Stimulated activated effector memory CD8-positive, alpha-beta T cell treated with anti-CD3 and anti-CD28 coated beads, Interleukin-12 subunit alpha, Interleukin-12 subunit beta, amount 100 ng/mL, for 72 hours (primary cell): ENCODE data around the gene COPS6.
A peak's percentile ranks its signal among the peaks of the same experiment; 100 is the strongest.

Experiments used
- ATAC-seq: fragments of 150-1000 bp; cut with Tn5 transposase; 2 replicates; pipeline ENCODE4 v1.10.0; 2021
- DNase-seq, 2 donors: peaks; one replicate each; pipeline ENCODE4 v3.0.0; 2021 to 2022; ENCODE audit warnings: low spot score in 2 of 2
- H3K27ac Mint-ChIP-seq: one replicate; pipeline ENCODE4 v1.8.0; 2022; ENCODE audit warnings: mild to moderate bottlenecking, mixed read lengths
- H3K36me3 Mint-ChIP-seq: one replicate; pipeline ENCODE4 v1.8.0; 2022; ENCODE audit warnings: mild to moderate bottlenecking, mixed read lengths
- H3K4me1 Mint-ChIP-seq: one replicate; pipeline ENCODE4 v1.8.0; 2022; ENCODE audit warnings: mixed read lengths
- H3K4me3 Mint-ChIP-seq: one replicate; pipeline ENCODE4 v1.8.0; 2022; ENCODE audit warnings: mild to moderate bottlenecking, mixed read lengths
- H3K9me3 Mint-ChIP-seq: one replicate; pipeline ENCODE4 v1.8.0; 2022; ENCODE audit warnings: mixed read lengths

COPS6 gene

GRCh38 chr7:100069991-100070390, 18.8 kb upstream of the COPS6 start:
- H3K4me1 Mint-ChIP-seq: no peaks in the 10 kb centered on the region
- H3K27ac Mint-ChIP-seq: no peak overlapping the region
- no peak overlapping the region for H3K4me3 Mint-ChIP-seq
- peaks cover 60% of the 10 kb centered on the region for H3K36me3 Mint-ChIP-seq
- DNase-seq: no peak
- ATAC-seq: no peak
- H3K9me3 Mint-ChIP-seq: peaks cover 18% of the 10 kb centered on the region

- ATAC-seq: no peak
- Mint-ChIP-seq H3K4me1 (no peaks in the 10 kb centered on the region), H3K9me3 (peaks cover 18% of the 10 kb centered on the region), H3K4me3 (no peak overlapping the region), H3K27ac (no peak overlapping the region), H3K36me3 (peaks cover 70% of the 10 kb centered on the region)
- no peak for DNase-seq
Observed at GRCh38 chr7:100071018-100071723, 17.6 kb upstream of the COPS6 start.

- Mint-ChIP-seq H3K4me3 (no peak overlapping the region), H3K27ac (no peak overlapping the region), H3K4me1 (no peaks in the 10 kb centered on the region), H3K9me3 (peaks cover 18% of the 10 kb centered on the region), H3K36me3 (peaks cover 83% of the 10 kb centered on the region)
- DNase-seq (no peak), ATAC-seq (no peak)
Observed at GRCh38 chr7:100072462-100072861, 16.3 kb upstream of the COPS6 start.

GRCh38 chr7:100074841-100075240, 13.9 kb upstream of the COPS6 start:
- no peak for ATAC-seq
- Mint-ChIP-seq H3K4me3 (no peak overlapping the region), H3K4me1 (peaks cover 14% of the 10 kb centered on the region), H3K27ac (no peak overlapping the region), H3K36me3 (peaks cover 100% of the 10 kb centered on the region), H3K9me3 (peaks cover 18% of the 10 kb centered on the region)
- no peak for DNase-seq

- H3K4me3 Mint-ChIP-seq: no peak overlapping the region
- peaks cover 100% of the 10 kb centered on the region for H3K36me3 Mint-ChIP-seq
- ATAC-seq: no peak
- DNase-seq: no peak
- H3K4me1 Mint-ChIP-seq: peaks cover 20% of the 10 kb centered on the region
- H3K9me3 Mint-ChIP-seq: peaks cover 18% of the 10 kb centered on the region
- H3K27ac Mint-ChIP-seq: no peak overlapping the region
Observed at GRCh38 chr7:100075418-100075817, 13.4 kb upstream of the COPS6 start.

GRCh38 chr7:100077205-100077604, 11.6 kb upstream of the COPS6 start:
- Mint-ChIP-seq H3K4me1 (peaks cover 27% of the 10 kb centered on the region), H3K27ac (no peak overlapping the region), H3K4me3 (no peak overlapping the region), H3K9me3 (peaks cover 3% of the 10 kb centered on the region), H3K36me3 (peaks cover 97% of the 10 kb centered on the region)
- ATAC-seq (no peak), DNase-seq (no peak)

GRCh38 chr7:100079024-100079560, 9.7 kb upstream of the COPS6 start:
- no peak for ATAC-seq
- peaks cover 38% of the 10 kb centered on the region for H3K4me1 Mint-ChIP-seq
- peaks cover 90% of the 10 kb centered on the region for H3K36me3 Mint-ChIP-seq
- H3K9me3 Mint-ChIP-seq: no peaks in the 10 kb centered on the region
- H3K4me3 Mint-ChIP-seq: no peak overlapping the region
- H3K27ac Mint-ChIP-seq: peak overlapping the region; percentile 95
- no peak for DNase-seq

- H3K36me3 Mint-ChIP-seq: peaks cover 76% of the 10 kb centered on the region
- DNase-seq (no peak), ATAC-seq (no peak)
- peak overlapping the region; percentile 95 for H3K27ac Mint-ChIP-seq
- H3K9me3 Mint-ChIP-seq: no peaks in the 10 kb centered on the region
- H3K4me1 Mint-ChIP-seq: peaks cover 38% of the 10 kb centered on the region
- peak overlapping the region; percentile 83 for H3K4me3 Mint-ChIP-seq
Observed at GRCh38 chr7:100080907-100081534, 7.7 kb upstream of the COPS6 start.

- Mint-ChIP-seq H3K9me3 (no peaks in the 10 kb centered on the region), H3K4me3 (peak within 1 kb of the TSS; percentile 83), H3K36me3 (peaks cover 70% of the 10 kb centered on the region), H3K4me1 (peaks cover 38% of the 10 kb centered on the region), H3K27ac (peak within 1 kb of the TSS; percentile 95)
- DNase-seq: peak; percentile 99 to 100
- peak; percentile 92 for ATAC-seq
Observed at GRCh38 chr7:100081535-100082102, 7.2 kb upstream of the COPS6 start, which contains the start of gene ZNF3. ZNF3 (minus strand) TSS chr7:100081723; CDS start chr7:100077357, 4,366 bp downstream.

GRCh38 chr7:100082978-100083377, 5.8 kb upstream of the COPS6 start:
- peaks cover 38% of the 10 kb centered on the region for H3K4me1 Mint-ChIP-seq

GRCh38 chr7:100085515-100085914, 3.3 kb upstream of the COPS6 start:
- no peak for DNase-seq
- Mint-ChIP-seq H3K27ac (no peak overlapping the region), H3K9me3 (no peaks in the 10 kb centered on the region), H3K4me1 (peaks cover 31% of the 10 kb centered on the region), H3K4me3 (no peak overlapping the region), H3K36me3 (peaks cover 58% of the 10 kb centered on the region)
- no peak for ATAC-seq

More at GRCh38 chr7:100082978-100083377, 5.8 kb upstream of the COPS6 start:
- DNase-seq (no peak), ATAC-seq (no peak)
- H3K36me3 Mint-ChIP-seq: peaks cover 58% of the 10 kb centered on the region
- no peaks in the 10 kb centered on the region for H3K9me3 Mint-ChIP-seq
- H3K27ac Mint-ChIP-seq: peak overlapping the region; percentile 95
- peak overlapping the region; percentile 83 for H3K4me3 Mint-ChIP-seq

GRCh38 chr7:100087055-100087750, 1.6 kb upstream of the COPS6 start:
- DNase-seq: no peak
- peak overlapping the region; percentile 73 for H3K27ac Mint-ChIP-seq
- H3K4me3 Mint-ChIP-seq: peak overlapping the region; percentile 21
- H3K9me3 Mint-ChIP-seq: no peaks in the 10 kb centered on the region
- no peak for ATAC-seq
- H3K4me1 Mint-ChIP-seq: peaks cover 33% of the 10 kb centered on the region
- H3K36me3 Mint-ChIP-seq: peaks cover 60% of the 10 kb centered on the region

GRCh38 chr7:100088095-100088620, 611 bp upstream of the COPS6 start:
- Mint-ChIP-seq H3K36me3 (peaks cover 60% of the 10 kb centered on the region), H3K4me3 (peak overlapping the region; percentile 87)
- ATAC-seq: peak; percentile 2

GRCh38 chr7:100089458-100090196, 858 bp downstream of the COPS6 start:
- H3K27ac Mint-ChIP-seq: peak overlapping the region; percentile 91
- peaks cover 73% of the 10 kb centered on the region for H3K36me3 Mint-ChIP-seq
- no peaks in the 10 kb centered on the region for H3K9me3 Mint-ChIP-seq
- ATAC-seq: no peak
- peaks cover 31% of the 10 kb centered on the region for H3K4me1 Mint-ChIP-seq
- DNase-seq: no peak
- H3K4me3 Mint-ChIP-seq: peak overlapping the region; percentile 87

More at GRCh38 chr7:100088095-100088620, 611 bp upstream of the COPS6 start:
- Mint-ChIP-seq H3K27ac (peak overlapping the region; percentile 91), H3K9me3 (no peaks in the 10 kb centered on the region), H3K4me1 (peaks cover 25% of the 10 kb centered on the region)
- no peak for DNase-seq
